GM12801 (cell line): ENCODE results near the gene CNTNAP2.

Experiments used
- TF ChIP-seq, protein P1 (sequence below): IDR thresholded peaks from one replicate; pipeline ENCODE4 v1.5.1; 2011; ENCODE audit warnings: control low read depth; ENCODE audit not compliant: insufficient read length; ENCODE audit errors: extremely low read depth

Gene CNTNAP2

DNA sequence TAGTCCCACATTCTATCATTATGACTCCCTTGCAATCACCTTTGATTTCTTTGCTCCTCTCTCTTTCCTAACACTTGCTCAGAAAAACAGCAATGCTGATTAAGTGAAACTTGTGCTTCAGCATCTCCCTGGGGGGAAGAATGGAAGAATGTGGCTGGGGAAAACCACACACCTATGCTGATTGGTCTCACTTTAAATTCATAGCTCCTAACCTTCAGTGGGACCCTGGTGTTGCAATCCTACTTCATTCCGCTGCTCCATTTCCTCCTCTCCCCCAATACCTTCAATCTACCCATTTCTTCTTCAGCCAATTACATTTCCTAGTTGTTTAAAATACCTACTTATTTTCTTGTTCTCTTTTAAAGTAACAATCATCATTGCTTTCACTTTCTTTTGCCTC lies 1307.3 kb downstream of the CNTNAP2 start:
- TF ChIP-seq, protein P1, sequence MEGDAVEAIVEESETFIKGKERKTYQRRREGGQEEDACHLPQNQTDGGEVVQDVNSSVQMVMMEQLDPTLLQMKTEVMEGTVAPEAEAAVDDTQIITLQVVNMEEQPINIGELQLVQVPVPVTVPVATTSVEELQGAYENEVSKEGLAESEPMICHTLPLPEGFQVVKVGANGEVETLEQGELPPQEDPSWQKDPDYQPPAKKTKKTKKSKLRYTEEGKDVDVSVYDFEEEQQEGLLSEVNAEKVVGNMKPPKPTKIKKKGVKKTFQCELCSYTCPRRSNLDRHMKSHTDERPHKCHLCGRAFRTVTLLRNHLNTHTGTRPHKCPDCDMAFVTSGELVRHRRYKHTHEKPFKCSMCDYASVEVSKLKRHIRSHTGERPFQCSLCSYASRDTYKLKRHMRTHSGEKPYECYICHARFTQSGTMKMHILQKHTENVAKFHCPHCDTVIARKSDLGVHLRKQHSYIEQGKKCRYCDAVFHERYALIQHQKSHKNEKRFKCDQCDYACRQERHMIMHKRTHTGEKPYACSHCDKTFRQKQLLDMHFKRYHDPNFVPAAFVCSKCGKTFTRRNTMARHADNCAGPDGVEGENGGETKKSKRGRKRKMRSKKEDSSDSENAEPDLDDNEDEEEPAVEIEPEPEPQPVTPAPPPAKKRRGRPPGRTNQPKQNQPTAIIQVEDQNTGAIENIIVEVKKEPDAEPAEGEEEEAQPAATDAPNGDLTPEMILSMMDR: no peak

DNA sequence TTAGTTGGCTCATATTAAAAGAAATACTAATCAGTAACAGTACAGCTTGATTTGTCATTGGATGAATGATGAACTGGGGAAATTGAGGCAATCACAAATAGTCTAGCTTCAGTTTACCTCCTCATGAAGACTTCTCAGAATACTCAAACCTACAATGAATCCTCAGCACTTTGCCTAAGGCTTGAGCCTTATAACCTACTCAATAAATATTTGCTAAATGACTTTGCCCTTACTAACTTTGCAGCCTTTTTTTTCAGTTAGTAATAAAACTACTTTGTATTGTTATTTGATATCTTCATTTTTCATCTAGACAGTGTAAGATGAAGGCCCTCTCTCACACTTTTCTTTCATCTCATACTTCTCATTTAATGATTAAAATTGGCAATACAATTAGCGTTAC lies 1311.5 kb downstream of the CNTNAP2 start:
- TF ChIP-seq, protein P1: no peak

DNA sequence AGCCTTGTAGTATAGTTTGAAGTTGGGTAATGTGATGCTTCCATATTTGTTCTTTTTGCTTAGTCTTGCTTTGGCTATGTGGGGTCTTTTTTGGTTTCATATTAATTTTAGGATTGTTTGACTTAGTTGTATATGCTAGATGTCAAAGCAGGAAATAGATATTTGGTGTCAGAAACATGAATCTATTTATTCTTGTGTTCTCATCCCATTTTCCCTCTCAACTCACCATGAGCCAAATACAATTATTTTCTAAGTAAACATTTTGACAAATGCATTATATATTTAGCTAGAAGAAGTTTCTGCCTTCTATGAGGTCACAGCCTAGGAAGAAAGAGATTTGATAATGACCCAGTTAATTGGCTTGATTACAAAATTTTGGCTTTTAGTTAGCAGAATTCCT lies 1313.4 kb downstream of the CNTNAP2 start:
- TF ChIP-seq, protein P1: no peak

DNA sequence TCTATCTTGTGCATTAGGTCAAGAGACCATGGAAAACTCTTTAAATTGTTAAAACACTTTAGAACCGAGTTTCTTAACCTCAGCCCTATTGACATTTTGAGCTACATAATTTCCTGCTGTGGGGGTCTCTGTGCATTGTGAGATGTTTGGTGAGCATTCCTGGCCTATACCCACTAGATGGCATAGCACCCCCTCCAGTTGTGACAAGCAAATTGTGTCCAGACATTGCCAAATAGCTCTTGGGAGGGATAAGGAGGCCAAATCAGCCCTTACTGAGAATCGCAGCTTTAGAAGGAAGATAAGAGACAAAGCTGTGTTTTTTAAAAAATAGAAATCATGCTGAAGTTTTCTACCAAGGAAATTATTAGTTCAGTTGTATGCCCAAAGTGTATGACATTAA lies 1315.5 kb downstream of the CNTNAP2 start:
- TF ChIP-seq, protein P1: no peak

DNA sequence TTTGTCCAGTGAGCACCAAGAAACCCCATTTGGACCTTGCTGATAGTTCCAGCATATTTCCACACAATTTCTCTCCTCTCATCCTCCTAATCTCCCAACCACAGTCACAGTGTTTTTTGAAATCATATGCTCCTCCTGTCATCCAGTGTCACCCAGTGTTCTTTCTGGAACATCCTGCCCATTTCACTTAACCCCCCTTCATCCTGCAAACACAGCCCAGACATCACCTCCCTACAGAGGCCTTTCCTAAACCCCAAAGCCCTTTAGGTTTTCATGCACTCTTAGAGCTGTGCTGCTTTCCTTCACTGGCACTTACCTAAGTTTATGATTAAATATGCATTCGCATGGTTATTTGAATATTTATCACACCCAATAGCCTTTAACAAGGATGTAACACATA lies 1316.0 kb downstream of the CNTNAP2 start:
- TF ChIP-seq, protein P1: no peak

DNA sequence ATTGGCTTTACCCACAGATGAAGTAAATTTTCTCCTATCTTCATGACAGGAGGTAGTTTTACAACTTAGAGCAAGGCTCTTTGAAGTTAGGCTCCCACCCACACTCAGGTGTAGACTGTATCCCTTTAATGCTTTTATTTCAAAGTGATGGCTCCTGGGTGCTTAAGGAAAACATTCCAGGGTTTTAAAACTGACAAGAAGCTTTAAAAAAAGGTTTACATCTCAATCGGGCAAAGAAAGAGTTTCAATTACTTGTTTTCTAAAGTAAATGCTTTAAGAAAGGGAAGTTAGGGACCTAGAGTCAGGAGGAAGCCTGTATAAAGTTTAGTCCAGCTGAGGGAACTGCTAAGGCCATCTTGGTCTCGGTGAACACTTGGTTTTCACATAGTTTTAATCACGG lies 1320.1 kb downstream of the CNTNAP2 start:
- TF ChIP-seq, protein P1: no peak

DNA sequence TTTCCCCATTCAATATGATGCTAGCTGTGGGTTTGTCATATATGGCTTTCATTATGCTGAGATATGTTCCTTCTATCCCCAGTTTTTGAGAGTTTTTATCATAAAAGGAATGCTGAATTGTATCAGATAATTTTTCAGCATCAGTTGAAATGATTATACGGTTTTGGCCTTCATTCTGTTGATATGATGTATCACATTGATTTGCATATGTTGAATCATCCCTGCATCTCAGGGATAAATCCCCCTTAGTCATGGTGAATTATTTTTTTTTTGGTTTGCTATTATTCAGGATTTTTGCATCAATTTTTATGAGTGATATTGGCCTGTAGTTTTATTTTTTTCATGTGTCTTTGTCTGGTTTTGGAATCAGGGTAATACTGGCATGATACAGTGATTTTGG lies 1321.6 kb downstream of the CNTNAP2 start:
- TF ChIP-seq, protein P1: no peak

DNA sequence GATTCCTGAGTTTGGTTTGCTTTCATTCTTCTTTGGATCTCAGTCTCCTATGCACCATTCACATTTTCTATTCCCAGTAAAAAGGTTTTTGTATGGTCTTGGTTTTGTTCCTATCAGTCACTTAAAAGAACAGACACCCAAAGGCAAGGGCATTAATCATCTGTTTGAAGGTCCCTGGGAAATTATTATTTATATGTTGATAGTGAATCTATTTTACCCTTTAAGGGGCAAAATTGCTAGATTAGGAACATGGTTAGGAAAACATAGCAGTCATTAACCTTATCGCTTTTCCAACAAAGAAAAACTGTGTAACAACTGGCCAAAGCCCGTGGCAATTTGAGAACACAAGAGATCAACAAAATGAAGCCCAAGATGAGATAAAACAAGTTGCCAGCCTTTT lies 1327.3 kb downstream of the CNTNAP2 start:
- TF ChIP-seq, protein P1: no peak
